CMK (cell line): ENCODE measurements around the gene TENM4.

Experiments used
- DNase-seq: peaks from one replicate; pipeline ENCODE4 v3.0.0-alpha.2; 2010; ENCODE audit warnings: low read depth

Gene TENM4

GRCh38 chr11:79388201-79388600 is 52.6 kb downstream of the TENM4 start:
- no peak for DNase-seq

DNA sequence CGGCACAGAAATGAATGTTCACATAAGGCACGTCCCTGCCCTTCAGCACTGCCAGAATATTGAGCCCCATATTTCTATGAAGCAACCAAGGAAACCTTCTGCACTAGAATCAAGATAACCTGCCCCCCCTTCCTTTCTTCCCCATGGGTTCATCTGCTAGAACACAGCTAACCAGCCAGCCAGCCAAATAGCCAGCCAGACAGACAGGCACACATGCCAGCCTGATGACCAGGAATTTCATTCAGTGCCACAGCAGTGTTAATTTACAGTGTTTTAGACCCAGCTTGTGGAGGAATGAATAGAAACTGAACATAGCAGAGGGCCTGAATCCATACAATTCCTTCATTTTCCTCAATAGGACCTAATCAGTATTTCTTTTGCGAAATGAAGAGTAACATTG is 57.0 kb downstream of the TENM4 start:
- no peak for DNase-seq

DNA sequence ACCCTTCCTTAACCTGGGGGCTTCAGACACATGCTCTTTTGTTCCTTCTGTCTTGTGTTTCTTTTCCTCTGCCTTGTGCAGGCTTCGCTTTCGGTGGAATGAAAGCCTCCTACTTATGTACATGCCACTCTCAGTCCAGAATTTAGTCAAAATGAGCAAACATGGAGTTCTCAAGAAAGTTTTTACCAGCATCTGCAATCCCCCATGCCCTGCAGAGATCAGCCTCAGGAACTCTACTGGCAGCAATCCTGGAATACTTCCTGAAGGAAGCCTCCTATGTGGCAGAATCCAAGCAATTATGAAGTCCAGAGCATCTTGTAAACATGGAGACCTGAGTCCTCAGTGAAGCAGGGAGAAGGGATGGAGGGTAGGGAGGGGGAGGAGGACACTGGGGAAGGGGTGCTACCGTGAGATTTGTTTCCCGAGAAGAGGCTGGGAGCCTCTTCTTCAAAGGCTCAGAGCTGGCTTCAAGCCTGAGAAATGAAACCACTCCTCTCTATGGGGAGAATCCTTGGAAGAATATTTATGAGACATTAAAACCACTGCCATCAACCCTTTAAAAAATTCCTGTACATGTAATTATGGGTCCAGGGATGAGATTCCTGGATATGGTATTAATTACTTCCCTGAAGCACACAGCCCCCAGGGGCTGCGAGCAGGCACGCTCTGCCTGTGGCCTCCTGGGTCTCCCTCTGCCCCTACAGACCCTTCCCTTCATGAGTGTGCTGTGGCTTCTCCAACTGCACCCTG is 58.4 kb downstream of the TENM4 start:
- DNase-seq, result no peak

- no peak for DNase-seq
Measured at GRCh38 chr11:79381036-79381435, 59.8 kb downstream of the TENM4 start.

DNA sequence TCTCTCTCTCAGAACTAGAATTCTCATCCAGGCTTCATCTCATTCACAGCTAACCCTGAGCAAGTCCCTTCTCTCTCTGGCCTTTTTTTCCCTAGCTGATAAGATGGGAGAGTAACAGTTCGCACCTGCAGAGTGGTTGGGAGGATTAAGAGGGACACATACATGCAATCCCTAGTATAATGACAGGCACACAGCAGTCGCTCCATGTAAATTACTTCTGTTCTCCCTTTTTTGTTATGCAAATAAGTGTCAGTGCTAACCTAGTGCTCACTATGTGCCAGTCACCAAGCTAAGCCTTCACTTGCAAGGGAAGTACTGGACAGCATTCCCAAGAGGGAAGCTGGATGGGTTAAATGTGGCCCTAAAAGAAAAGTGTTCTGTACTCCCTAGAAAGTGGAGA is 63.4 kb downstream of the TENM4 start:
- DNase-seq, result no peak

DNA sequence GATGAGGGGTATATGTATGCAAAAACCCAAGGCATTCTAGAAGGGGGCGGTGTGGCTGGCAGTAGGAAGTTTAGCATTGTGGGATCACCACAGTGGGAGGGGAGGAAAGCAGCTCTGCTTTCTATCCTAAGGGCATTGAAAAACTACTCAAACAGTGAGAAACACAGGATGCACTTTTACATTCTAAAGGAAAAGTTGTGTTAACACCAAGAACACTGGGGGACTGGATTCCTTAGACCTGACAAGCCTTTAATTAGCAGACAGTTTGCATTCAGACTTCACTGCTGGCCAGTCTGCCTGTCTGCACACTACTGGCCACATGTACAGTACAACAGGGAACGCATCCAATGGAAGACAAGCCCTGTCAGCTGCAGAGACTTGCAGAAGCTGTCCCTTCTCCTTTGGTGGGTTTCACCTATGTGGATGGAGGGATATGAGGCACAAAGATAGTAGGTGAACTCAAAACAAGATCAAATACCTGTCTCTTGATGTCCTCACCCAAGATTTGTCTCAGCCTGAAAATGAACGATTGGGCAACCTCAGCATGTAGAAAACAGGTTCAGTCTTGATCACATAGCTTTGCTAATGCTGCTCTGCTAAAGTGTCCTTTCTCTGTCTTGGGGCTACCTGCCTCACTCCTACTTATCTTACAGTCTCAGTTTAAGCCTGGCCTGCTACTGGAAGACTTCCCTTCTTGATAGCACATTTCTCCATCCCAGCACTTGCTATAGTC is 64.8 kb downstream of the TENM4 start:
- DNase-seq, result no peak

DNA sequence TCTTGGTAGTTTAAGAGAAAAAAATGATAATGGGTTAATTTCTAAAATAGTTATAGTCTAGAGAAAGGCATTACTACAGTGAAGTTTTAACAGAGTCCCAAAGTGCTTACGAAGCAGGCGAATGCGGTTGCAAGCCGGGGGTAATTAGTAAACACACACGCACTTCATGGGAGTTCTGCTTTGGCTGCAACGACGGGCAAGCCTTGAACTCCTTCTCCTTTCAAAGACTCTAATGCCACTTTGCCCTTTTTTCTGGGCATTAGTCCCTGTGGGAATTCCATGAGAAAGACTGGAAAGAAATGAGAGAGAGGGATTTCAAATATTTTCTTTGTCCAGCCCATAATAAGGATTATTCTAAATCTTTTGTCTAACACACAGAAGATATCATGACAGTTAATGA is 66.1 kb downstream of the TENM4 start:
- no peak for DNase-seq

GRCh38 chr11:79371724-79372123 is 69.1 kb downstream of the TENM4 start:
- no peak for DNase-seq

DNA sequence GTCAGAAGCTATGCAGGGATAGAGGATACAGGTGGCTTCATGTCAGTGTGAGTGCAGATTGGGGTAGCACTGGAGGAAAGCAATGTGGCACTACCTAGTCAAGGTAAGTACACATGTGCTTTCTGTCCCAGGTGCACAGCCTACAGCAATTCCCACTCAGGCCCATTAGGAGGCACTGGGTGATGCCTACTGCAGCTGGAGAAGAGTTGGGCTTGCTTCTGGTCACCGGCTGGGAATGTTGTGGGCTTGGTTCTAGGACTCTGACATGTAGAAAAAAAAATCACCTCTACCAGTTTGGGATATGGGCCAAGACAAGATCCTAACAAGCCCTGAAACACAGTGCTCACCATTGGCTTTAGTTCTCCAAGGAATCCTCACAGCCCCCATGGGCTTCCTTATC is 69.7 kb downstream of the TENM4 start:
- DNase-seq, result no peak

DNA sequence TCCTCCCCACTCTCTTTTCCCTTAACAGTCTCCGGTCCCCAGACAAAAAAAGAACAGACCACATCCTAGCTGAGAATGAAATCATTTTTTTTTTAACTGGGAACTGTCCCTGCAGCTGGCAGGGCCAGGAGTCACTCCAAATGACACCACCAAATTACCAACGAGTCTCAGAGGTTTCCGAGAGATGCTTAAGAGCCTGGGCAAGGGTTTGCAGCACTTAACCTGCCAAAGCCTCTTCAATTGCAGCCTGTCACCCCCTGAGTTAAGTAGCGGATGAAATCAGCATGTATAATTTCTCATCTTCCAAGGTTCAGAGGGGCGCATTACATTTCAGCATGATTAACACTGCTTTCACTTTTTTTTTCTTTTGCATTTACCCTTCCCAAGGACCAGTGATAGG is 71.8 kb downstream of the TENM4 start:
- DNase-seq, result no peak

DNA sequence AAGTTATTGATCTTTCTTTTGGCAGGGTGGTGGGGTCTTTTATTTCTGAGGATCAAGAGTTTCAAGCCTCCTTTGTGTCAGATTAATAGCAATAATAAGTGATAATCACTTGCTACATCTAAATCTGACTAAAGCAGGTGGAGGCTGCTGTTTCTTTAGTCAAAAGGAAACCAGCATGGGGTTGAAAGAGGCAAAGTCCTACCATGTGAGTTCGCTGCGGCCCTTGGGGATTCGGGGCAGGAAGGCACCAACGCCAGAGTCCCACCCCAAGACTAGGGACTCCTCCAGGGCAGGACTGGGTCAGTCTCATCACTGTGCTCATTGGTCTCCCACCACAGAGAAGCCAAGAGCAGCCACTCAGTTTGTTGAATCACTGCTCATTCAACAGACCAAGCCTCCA is 73.0 kb downstream of the TENM4 start:
- no peak for DNase-seq

GRCh38 chr11:79366218-79366617 is 74.6 kb downstream of the TENM4 start:
- DNase-seq, result no peak

GRCh38 chr11:79363861-79364378 is 76.9 kb downstream of the TENM4 start:
- DNase-seq, result no peak

DNA sequence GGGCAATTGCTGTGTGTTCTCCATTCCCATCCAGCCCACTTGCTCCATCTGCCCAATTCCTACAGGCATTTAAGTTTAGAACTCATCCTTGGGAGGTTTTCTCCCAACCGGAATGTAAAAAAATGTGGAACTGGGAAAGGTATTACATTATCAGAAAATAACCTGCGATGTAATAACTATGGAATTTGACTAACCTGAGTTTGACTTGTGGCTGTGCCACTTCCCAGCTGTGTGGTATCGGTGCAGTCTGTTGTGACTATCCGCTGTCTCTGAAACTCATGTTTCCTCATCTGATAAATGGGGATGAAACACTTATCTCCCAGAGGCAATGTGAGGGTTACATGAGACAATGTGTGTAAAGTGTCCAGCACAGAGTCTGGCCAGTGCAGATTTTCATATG is 77.6 kb downstream of the TENM4 start:
- DNase-seq, result no peak

DNA sequence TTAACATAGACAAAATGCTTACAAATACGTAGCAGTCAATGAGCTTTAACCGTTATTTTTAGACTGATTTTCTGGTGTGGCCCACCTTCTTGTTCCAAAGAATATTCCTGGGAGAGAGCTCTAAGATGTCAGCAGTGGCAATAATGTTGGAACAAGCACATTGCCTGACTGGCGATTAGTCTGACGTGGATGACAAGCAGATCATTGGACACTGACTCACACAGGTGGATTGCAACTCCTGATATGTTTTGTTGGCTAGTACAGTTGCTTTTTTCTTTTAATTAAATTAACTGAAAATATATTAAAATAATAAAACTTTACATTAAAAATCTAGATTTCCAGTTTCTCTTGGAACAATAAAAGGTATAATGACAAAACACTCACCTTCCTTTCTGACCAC is 78.0 kb downstream of the TENM4 start:
- DNase-seq, result no peak

GRCh38 chr11:79362206-79362757 is 78.5 kb downstream of the TENM4 start:
- DNase-seq, result no peak

DNA sequence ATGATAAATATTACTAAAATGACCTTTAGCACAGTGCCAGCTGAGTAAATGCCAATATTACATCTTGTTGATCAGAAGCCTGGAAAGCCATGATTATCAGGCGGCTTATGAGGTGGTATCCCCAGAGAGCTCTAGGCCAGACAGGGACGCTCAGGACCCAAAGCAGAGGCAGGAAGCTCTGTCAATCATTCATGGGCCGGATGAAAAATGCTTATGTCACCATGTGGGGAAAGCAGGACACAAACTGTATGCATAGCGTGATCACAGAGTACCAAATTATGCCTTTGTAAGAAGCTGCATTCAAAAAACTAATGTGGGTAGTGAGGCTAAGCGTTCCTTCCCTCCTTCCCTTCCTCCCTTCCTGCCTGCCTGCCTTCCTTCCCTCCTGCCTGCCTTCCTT is 82.6 kb downstream of the TENM4 start:
- DNase-seq, result no peak

DNA sequence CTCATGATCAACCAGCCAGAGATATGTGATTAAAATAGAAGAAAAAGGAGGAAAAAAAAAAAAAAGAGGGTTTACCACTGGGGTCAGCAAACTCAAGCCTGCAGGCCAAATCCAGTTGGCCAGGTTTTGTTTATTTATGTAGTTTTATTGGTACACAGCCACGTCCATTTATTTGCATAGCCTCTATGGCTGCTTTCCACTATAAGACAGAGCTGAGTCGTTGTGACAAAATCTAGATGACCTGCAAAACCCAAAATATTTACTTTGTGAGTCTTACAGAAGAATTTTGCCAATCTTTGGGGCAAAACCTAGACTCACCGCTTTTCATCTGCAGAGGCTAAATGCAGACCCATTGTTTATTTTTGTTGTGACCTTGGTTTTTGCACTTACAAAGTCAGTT is 87.1 kb downstream of the TENM4 start:
- DNase-seq, result no peak

- no peak for DNase-seq
Measured at GRCh38 chr11:79352349-79352703, 88.5 kb downstream of the TENM4 start.

- DNase-seq, result no peak
Measured at GRCh38 chr11:79348976-79349682, 91.7 kb downstream of the TENM4 start.

GRCh38 chr11:79346021-79346420 is 94.8 kb downstream of the TENM4 start:
- DNase-seq, result no peak

- DNase-seq, result no peak
Measured at GRCh38 chr11:79344753-79345294, 96.0 kb downstream of the TENM4 start.
